Immature natural killer cell (primary cell): ENCODE data around the gene SESTD1. TPM values are rescaled to one million over a fixed set of nuclear protein-coding genes. Genes with fewer than 3 reads are reported as not detected.

Experiments
- DNase-seq, 3 donors: peaks; one replicate each; pipeline ENCODE4 v3.0.0; 2022; ENCODE audit warnings: mixed read lengths in 1 of 3
- H3K27ac Mint-ChIP-seq, 6 donors: one replicate each; pipeline ENCODE4 v1.8.0; 2020; ENCODE audit warnings: mixed read lengths in 6 of 6, mild to moderate bottlenecking in 5 of 6, inconsistent platforms in 4 of 6, moderate library complexity in 3 of 6
- H3K27me3 Mint-ChIP-seq, 3 donors: one replicate each; pipeline ENCODE4 v1.8.0; 2020 to 2021; ENCODE audit warnings: low read depth in 3 of 3, mild to moderate bottlenecking in 3 of 3, mixed read lengths in 3 of 3, moderate library complexity in 3 of 3, inconsistent platforms in 1 of 3
- H3K36me3 Mint-ChIP-seq, 3 donors: one replicate each; pipeline ENCODE4 v1.8.0; 2020; ENCODE audit warnings: mixed read lengths in 3 of 3, inconsistent platforms in 2 of 3, mild to moderate bottlenecking in 2 of 3
- H3K4me1 Mint-ChIP-seq, 2 donors: one replicate each; pipeline ENCODE4 v1.8.0; 2020; ENCODE audit warnings: inconsistent platforms in 2 of 2, mild to moderate bottlenecking in 2 of 2, mixed read lengths in 2 of 2, moderate library complexity in 1 of 2
- H3K4me3 Mint-ChIP-seq, 5 donors: one replicate each; pipeline ENCODE4 v1.8.0; 2020; ENCODE audit warnings: mild to moderate bottlenecking in 5 of 5, mixed read lengths in 5 of 5, inconsistent platforms in 3 of 5, moderate library complexity in 3 of 5
- H3K9me3 Mint-ChIP-seq, 6 donors: one replicate each; pipeline ENCODE4 v1.8.0; 2020; ENCODE audit warnings: mild to moderate bottlenecking in 6 of 6, mixed read lengths in 6 of 6, inconsistent platforms in 4 of 6, moderate library complexity in 3 of 6
- polyA plus RNA-seq, 3 donors: library from polyadenylated mRNA; unstranded; fragments of 300-500 nt; fragmentation: Illumina TruSeq; gene quantifications; one replicate each; pipeline ENCODE4 v1.2.3, GENCODE V29; 2021

SESTD1 gene
- polyA plus RNA-seq, 3 donors from 2014 or later = 2.3 to 7.9 (median 6.6) TPM

DNA sequence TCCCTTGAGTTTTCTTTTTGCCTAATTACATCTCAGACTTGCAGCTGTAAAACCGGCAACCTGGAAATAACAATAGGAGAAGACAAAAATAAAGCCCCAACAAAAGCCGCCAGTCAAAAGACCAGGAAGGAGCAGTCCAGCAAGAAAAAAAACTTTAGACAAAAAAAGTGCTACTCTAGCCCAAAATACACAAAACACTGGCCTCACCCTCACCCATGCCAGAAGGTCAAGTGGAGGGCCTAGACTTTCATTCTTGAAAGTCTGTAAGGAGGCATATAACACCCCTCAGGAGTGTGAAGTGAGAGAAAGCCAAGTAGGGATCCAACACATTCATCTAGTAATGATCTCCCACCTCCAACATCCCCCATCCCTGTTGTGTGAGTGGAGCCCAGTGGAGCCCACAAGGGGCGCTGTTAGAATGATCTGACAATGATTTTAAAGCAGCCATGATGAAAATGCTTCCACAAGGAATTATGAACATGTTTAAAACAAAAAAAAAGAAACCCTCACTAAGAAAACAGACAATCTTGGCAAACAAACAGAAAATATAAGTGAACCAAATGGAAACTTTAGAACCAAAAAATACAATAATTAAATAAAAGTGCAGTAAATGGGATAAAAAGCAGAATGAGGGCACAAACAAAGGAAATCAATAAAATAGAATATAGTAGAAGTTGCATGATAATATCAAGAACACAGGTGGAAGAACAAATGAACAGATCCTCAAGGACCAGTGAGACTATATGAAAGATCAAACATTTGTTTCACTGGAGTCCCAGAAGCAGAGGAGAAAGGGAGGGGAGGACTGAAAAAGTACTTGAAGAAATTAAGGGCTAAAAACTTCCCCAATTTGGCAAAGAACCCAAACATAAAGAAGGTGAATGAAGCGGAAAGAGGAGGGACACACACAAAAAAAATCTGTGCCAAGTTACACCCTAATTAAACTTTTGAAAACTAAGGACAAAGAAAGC is 23.9 kb downstream of the SESTD1 start:
- Mint-ChIP-seq H3K4me1 (peaks cover 10 to 27% of the 10 kb centered on the region in 2 donors), H3K4me3 (no peak overlapping the region), H3K36me3 (no peaks in the 10 kb centered on the region), H3K9me3 (peaks cover 0 to 4% (median 0%) of the 10 kb centered on the region in 6 donors), H3K27ac (no peak overlapping the region), H3K27me3 (peaks cover 0 to 2% (median 0%) of the 10 kb centered on the region in 3 donors)
- no peak for DNase-seq

- Mint-ChIP-seq H3K4me1 (peaks cover 11 to 32% of the 10 kb centered on the region in 2 donors), H3K36me3 (no peaks in the 10 kb centered on the region), H3K9me3 (peaks cover 0 to 4% (median 0%) of the 10 kb centered on the region in 6 donors), H3K4me3 (no peak overlapping the region), H3K27ac (no peak overlapping the region), H3K27me3 (no peaks in the 10 kb centered on the region)
- no peak for DNase-seq
Measured at GRCh38 chr2:179239838-179240237, 24.8 kb downstream of the SESTD1 start.

- Mint-ChIP-seq H3K27me3 (no peaks in the 10 kb centered on the region), H3K4me3 (no peak overlapping the region), H3K9me3 (peaks cover 0 to 4% (median 0%) of the 10 kb centered on the region in 6 donors), H3K36me3 (no peaks in the 10 kb centered on the region), H3K4me1 (peaks cover 17 to 38% of the 10 kb centered on the region in 2 donors), H3K27ac (no peak overlapping the region)
- no peak for DNase-seq
Measured at GRCh38 chr2:179239195-179239594, 25.4 kb downstream of the SESTD1 start.

- Mint-ChIP-seq H3K27me3 (no peaks in the 10 kb centered on the region), H3K4me3 (no peak overlapping the region), H3K27ac (no peak overlapping the region), H3K4me1 (peaks cover 17 to 39% of the 10 kb centered on the region in 2 donors), H3K36me3 (no peaks in the 10 kb centered on the region), H3K9me3 (peaks cover 0 to 4% (median 0%) of the 10 kb centered on the region in 6 donors)
- no peak for DNase-seq
Measured at GRCh38 chr2:179238027-179238426, 26.6 kb downstream of the SESTD1 start.

DNA sequence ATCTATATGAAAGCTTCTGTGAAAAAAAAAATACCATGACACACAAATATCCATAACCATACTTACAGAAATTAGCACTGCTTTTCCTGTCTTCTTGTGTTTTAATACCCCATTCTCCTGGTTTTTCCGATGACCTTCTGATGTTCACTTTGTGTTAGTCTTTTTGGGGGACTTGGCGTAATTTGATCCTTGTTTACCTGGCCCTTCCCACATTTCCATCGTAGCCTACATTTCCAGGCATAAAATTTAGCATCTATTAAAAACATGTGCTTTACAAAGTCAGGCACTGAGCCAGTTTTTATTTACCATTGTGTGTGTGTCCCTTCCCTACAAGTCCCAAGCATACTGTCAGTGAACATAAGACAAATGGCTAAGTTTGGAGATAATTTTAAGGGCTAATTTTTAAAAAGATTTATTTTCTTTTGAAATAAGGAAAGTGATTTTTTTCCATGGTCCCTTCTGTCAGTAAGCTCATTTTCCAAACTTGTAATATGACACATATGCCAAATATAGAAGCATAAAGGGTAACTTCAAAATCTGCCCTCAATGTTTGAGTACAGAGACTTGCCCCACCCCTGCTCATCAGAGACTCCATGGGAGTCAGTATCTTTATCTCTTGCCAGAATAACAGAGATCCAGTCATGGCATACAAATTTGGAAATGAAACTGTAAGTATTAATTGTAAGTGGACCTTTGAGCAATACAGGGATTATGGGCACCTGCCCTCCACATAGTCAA is 27.3 kb downstream of the SESTD1 start:
- Mint-ChIP-seq H3K27me3 (no peaks in the 10 kb centered on the region), H3K36me3 (no peaks in the 10 kb centered on the region), H3K9me3 (peaks cover 0 to 4% (median 0%) of the 10 kb centered on the region in 6 donors), H3K4me3 (no peak overlapping the region), H3K4me1 (peaks cover 17 to 39% of the 10 kb centered on the region in 2 donors), H3K27ac (no peak overlapping the region)
- no peak for DNase-seq

DNA sequence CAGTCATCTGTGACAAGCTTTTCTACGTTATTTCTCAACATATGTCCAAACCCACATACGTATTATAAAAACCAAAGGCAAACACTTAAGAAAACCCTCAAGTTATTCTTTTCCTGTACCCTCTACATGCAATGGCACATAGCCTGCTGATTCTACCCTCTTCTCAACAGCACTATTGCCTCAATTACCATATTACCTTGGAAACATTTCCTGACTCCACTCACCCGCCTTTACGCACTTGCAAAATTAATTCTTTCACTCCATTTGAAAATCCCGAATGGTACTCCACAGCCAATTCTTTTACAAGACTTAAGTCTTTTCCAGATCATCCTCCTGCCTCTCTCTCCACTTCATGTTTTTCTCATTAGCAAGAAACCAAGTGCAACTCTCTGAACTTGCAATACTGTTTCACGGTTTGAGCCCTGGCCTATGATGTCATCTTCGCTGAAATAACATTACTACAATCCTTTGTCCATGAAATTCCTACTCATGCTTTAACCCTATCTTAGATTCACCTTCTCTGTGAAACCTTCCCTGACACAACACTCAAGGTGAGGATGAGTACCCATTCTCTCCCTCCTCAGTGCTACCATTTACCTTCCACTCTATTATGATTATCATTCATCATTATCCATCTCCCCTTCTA is 29.0 kb downstream of the SESTD1 start:
- no peak overlapping the region for H3K27ac Mint-ChIP-seq
- no peak for DNase-seq
- peaks cover 17 to 39% of the 10 kb centered on the region in 2 donors for H3K4me1 Mint-ChIP-seq
- H3K4me3 Mint-ChIP-seq = peak overlapping the region in 1 of 5 donors; percentile 5
- no peaks in the 10 kb centered on the region for H3K27me3 Mint-ChIP-seq
- H3K36me3 Mint-ChIP-seq = no peaks in the 10 kb centered on the region
- H3K9me3 Mint-ChIP-seq = no peaks in the 10 kb centered on the region

DNA sequence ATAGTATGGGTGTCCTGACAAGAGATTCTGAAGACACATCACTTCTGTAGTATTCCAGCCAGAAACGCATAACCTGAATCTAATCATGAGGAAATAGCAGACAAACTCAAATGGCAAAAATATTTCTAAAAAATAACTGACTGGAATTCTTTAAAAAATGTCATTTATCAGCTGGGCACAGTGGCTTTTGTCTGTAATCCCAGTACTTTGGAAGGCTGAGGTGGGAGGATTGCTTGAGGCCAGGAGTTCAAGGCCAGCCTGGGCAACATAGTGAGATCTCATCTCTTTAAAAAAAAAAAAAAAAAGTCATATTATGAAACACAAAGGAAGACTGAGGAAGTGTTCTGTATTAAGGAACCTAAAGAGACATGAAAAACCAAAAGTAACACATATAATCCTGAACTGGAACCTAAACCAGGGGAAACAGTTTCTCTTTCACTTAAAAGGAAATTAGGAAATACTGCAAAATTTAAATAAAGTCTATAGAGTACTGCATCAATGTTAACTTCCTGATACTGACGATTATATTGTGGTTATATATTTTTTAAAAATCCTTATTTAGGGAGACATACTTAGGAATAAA is 29.9 kb downstream of the SESTD1 start:
- no peaks in the 10 kb centered on the region for H3K9me3 Mint-ChIP-seq
- H3K4me1 Mint-ChIP-seq = peaks cover 11 to 32% of the 10 kb centered on the region in 2 donors
- H3K4me3 Mint-ChIP-seq = no peak overlapping the region
- peak overlapping the region in 2 of 6 donors; percentile 34 for H3K27ac Mint-ChIP-seq
- H3K27me3 Mint-ChIP-seq = no peaks in the 10 kb centered on the region
- H3K36me3 Mint-ChIP-seq = no peaks in the 10 kb centered on the region
- no peak for DNase-seq

DNA sequence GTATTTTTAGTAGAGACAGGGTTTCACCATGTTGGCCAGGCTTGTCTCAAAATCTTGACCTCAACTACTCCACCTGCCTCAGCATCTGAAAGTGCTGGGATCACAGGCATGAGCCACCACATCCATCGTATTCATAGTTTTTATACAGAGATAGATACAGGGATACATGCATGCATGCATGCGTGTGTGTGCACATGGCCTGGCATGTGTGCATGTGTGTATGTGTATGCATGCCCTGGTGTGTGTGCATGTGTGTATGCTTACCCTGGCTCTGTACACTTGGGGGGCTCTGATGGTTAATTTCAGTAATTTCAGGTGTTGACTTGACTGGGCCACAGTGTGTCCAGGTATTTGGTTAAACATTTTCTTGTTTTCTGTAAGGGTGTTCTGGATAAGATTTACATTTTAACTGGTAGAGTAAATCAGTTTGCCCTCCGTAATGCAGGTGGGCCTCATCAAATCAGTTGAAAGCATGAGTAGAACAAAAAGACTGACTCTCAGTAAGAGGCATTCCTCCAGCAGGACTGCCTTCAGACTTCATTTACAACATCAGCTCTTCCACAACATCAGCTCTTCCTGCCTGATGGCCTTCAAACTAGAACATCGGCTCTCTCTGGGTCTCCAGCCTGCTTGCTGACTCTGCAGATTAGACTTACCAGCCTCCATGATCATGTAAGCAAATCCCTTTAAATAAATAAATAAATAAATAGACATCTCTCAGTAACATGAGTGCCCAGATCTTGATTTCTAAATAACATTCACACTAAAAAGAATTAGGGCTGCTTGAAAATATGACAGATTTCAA is 30.8 kb downstream of the SESTD1 start:
- Mint-ChIP-seq H3K27ac (peak overlapping the region in 1 of 6 donors; percentile 34), H3K4me1 (peaks cover 8 to 24% of the 10 kb centered on the region in 2 donors), H3K9me3 (no peaks in the 10 kb centered on the region), H3K4me3 (no peak overlapping the region), H3K36me3 (peaks cover 0 to 2% (median 0%) of the 10 kb centered on the region in 3 donors), H3K27me3 (no peaks in the 10 kb centered on the region)
- DNase-seq = no peak

DNA sequence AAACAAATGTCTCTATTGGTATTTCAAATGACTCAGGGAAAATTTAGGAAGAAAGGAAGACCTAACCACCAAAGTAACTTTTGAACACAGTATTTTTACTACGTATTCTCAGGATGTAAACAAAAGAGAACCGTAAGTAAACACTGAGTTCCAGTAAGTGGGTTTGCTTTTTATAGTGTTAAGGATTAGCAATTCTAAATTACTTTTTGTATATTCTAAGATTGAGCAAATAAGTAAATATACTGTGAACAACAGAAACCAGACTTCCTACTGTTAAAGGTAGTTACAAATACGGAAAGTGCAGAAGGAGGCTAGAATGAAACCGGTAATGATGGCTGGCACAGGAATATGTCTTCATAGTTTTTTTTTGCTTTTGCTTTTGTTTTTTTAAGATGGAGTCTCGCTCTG is 31.5 kb downstream of the SESTD1 start:
- no peaks in the 10 kb centered on the region for H3K9me3 Mint-ChIP-seq
- DNase-seq = no peak
- no peak overlapping the region for H3K27ac Mint-ChIP-seq
- peaks cover 0 to 4% (median 0%) of the 10 kb centered on the region in 3 donors for H3K36me3 Mint-ChIP-seq
- H3K4me3 Mint-ChIP-seq = no peak overlapping the region
- H3K4me1 Mint-ChIP-seq = peaks cover 8 to 22% of the 10 kb centered on the region in 2 donors
- H3K27me3 Mint-ChIP-seq = no peaks in the 10 kb centered on the region

DNA sequence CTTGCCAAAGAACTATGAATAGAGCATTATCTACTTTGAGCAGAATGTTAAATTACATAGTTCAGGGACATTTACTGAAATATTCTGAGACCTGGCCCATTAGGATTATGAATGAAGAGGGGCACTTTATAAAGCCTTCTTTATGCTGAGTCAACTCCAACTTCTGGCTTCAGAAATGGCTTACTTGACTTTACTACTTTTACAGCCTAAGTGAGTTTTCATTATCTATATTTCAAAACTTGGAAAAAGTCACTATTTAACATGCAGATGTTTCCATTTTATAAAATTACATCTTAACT is 37.7 kb downstream of the SESTD1 start:
- Mint-ChIP-seq H3K9me3 (peaks cover 0 to 1% (median 0%) of the 10 kb centered on the region in 6 donors), H3K27me3 (no peaks in the 10 kb centered on the region), H3K36me3 (peaks cover 0 to 4% (median 0%) of the 10 kb centered on the region in 3 donors), H3K4me1 (no peaks in the 10 kb centered on the region), H3K4me3 (no peak overlapping the region), H3K27ac (no peak overlapping the region)
- no peak for DNase-seq

DNA sequence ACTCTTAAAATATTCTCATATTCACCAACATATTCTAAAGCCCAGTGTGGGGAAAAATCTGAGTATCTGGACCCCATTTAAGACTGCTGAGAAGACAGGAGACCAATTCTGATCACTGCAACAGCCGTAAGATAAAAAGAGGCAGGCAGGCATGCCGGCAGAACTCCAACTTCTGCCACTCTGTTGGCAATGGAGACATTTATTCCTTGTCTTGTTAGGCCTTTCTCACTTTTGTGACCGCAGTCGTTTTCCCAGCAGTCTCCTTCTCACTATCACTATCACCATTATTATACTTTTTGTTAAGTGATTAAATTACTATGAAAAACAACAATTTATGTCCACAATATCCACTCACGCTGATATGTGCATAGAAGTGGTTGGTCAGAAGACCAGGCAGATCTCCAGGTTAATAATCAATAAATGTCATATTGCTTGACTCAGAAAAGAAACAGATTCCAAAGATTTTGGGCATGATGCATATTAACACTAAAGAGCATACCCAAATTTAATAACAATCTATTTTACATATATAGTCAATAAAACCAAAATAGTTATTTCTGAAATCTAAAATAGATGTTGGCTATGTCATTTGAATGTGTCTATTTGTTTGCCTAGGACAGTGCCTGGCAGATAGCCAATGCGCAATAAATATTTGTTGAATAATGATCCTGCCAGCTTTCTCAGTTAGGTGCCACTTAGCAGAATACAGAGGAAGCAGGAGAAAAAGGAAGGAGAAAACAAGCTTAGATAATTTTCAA is 38.2 kb downstream of the SESTD1 start:
- H3K9me3 Mint-ChIP-seq = peaks cover 0 to 1% (median 0%) of the 10 kb centered on the region in 6 donors
- H3K4me1 Mint-ChIP-seq = no peaks in the 10 kb centered on the region
- no peak overlapping the region for H3K4me3 Mint-ChIP-seq
- no peak for DNase-seq
- peaks cover 0 to 4% (median 0%) of the 10 kb centered on the region in 3 donors for H3K36me3 Mint-ChIP-seq
- no peaks in the 10 kb centered on the region for H3K27me3 Mint-ChIP-seq
- H3K27ac Mint-ChIP-seq = no peak overlapping the region

DNA sequence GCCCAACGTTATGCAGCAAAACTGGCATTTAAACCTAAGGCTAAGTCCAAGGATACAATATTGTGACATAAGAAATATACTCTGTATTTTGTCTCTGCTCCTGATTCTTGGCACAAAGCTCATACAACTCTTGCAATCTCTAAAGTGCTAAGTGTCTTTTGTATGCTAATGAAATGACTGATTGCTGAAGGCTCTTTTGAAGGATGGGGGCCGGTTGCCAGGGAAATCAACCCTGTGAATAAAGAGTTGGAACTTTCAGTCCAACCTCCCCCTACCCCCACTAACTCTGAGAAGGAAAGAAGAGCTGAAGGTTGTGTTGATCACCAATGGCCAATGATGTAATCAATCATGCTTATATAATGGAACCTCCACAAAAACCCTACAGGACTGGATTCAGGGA is 40.3 kb downstream of the SESTD1 start:
- peaks cover 0 to 1% (median 0%) of the 10 kb centered on the region in 6 donors for H3K9me3 Mint-ChIP-seq
- H3K4me1 Mint-ChIP-seq = no peaks in the 10 kb centered on the region
- no peak overlapping the region for H3K27ac Mint-ChIP-seq
- peaks cover 0 to 4% (median 0%) of the 10 kb centered on the region in 3 donors for H3K36me3 Mint-ChIP-seq
- no peak for DNase-seq
- H3K4me3 Mint-ChIP-seq = no peak overlapping the region
- H3K27me3 Mint-ChIP-seq = no peaks in the 10 kb centered on the region
